Placental epithelial cell (primary cell): ENCODE data around the gene FOXN4. TPM values are rescaled to one million over a fixed set of nuclear protein-coding genes. Genes with fewer than 3 reads are reported as not detected.

Experiments
- total RNA-seq: library from RNA; depleted of rRNA; stranded (reverse); fragments of >200 nt; gene quantifications from 2 replicates; pipeline ENCODE4 v1.2.3, GENCODE V29; 2012

The FOXN4 gene
- total RNA-seq = not detected in 2 replicates

GRCh38 chr12:109308534-109309380, at the start of gene FOXN4:
FOXN4 (minus strand) TSS chr12:109309284; CDS start chr12:109308321, 963 bp downstream.

GRCh38 chr12:109347589-109347988, 38.5 kb upstream of the FOXN4 start, which contains the start of gene MYO1H:
MYO1H (plus strand) TSS chr12:109347900; CDS start chr12:109347961, 61 bp downstream.

Other genes with a start within 250 kb of the FOXN4 start
- gene ALKBH2, start 215.8 kb downstream of the FOXN4 start, total RNA-seq = 14.1 and 18.1 TPM in 2 replicates
- 35.5 and 35.7 TPM in 2 replicates for gene UNG, start 211.7 kb downstream of the FOXN4 start, total RNA-seq
- 7.9 and 12.6 TPM in 2 replicates for gene ACACB, start 192.7 kb downstream of the FOXN4 start, total RNA-seq
- 0.76 and 1.2 TPM in 2 replicates for gene MYO1H, start 38.6 kb upstream of the FOXN4 start, total RNA-seq
- gene KCTD10, start 168.0 kb upstream of the FOXN4 start, total RNA-seq = 46.3 and 81.4 TPM in 2 replicates
- gene UBE3B, start 168.3 kb upstream of the FOXN4 start, total RNA-seq = 56.9 and 62.9 TPM in 2 replicates